ENCODE measurements around the gene TTC22. TPM values are rescaled to one million over a fixed set of nuclear protein-coding genes. Genes with fewer than 3 reads are reported as not detected.
A peak's percentile ranks its signal among the peaks of the same experiment; 100 is the strongest.

TTC22 gene
- total RNA-seq, 1 experiment from 2014 or later, result 0.63 TPM

GRCh38 chr1:54764133-54764921 lies 36.8 kb downstream of the TTC22 start, which contains the start of gene PARS2:
TSS of gene PARS2 (minus strand) at chr1:54764523. CDS start at chr1:54759161, 5,362 bp downstream.
- Mint-ChIP-seq H3K4me3 (peak within 1 kb of the TSS; percentile 94), H3K4me1 (peaks cover 22% of the 10 kb centered on the region), H3K36me3 (no peaks in the 10 kb centered on the region), H3K9me3 (no peaks in the 10 kb centered on the region), H3K27me3 (ENCODE audit: low read depth) (no peaks in the 10 kb centered on the region; the same call in 1 of the 2 replicates), H3K27ac (peak within 1 kb of the TSS; percentile 92)
- ChIA-PET CTCF (interaction anchor here (0.7 to 3.0 kb wide), 2 partner anchors 28 to 217 kb away, joined by 4 to 11 read pairs; partner anchors contain the start of gene ACOT11), POLR2A (no interaction called here)
- DNase-seq (ENCODE audit: low spot score), result peak; percentile 96
- ATAC-seq, result peak; percentile 96
- TF ChIP-seq MXD4 (CRISPR knock-in tag; IDR thresholded peaks at IDR 0.05; ENCODE audit: borderline replicate concordance) (no peak), RELA (CRISPR knock-in tag; IDR thresholded peaks at IDR 0.05; ENCODE audit: borderline replicate concordance) (no peak), ZNF416 (CRISPR knock-in tag; IDR thresholded peaks at IDR 0.05) (no peak), ZNF317 (CRISPR knock-in tag; IDR thresholded peaks at IDR 0.05; ENCODE audit: borderline replicate concordance, low read depth) (no peak), SP1 (CRISPR knock-in tag; conservative IDR thresholded peaks at IDR 0.05) (peak; percentile 70; the same call in 1 of the 2 replicates), HMGA2 (CRISPR knock-in tag; IDR thresholded peaks at IDR 0.05) (no peak), HMGXB4 (CRISPR knock-in tag; IDR thresholded peaks at IDR 0.05) (no peak), CREM (CRISPR knock-in tag; IDR thresholded peaks at IDR 0.05) (0 out of 2 replicates have a peak, but pooled peaks have one; percentile 35), CREB1 (CRISPR knock-in tag; IDR thresholded peaks at IDR 0.05) (peak; percentile 37; the same call in 1 of the 2 replicates), ATF6 (CRISPR knock-in tag; IDR thresholded peaks at IDR 0.05) (no peak), GTF2I (CRISPR knock-in tag; conservative IDR thresholded peaks at IDR 0.05) (no peak), GRHL2 (CRISPR knock-in tag; IDR thresholded peaks at IDR 0.05; ENCODE audit: insufficient replicate concordance, severe bottlenecking) (no peak), ARID4B (CRISPR knock-in tag; IDR thresholded peaks at IDR 0.05; ENCODE audit: borderline replicate concordance) (peak; percentile 52; the same call in 1 of the 2 replicates), IRF2 (CRISPR knock-in tag; IDR thresholded peaks at IDR 0.05; ENCODE audit: borderline replicate concordance, low read depth) (no peak), ZNF512 (CRISPR knock-in tag; IDR thresholded peaks at IDR 0.05; ENCODE audit: borderline replicate concordance) (no peak), NR1H2 (CRISPR knock-in tag; IDR thresholded peaks at IDR 0.05) (no peak), ZNF396 (CRISPR knock-in tag; IDR thresholded peaks at IDR 0.05; ENCODE audit: borderline replicate concordance) (no peak), SOX15 (CRISPR knock-in tag; IDR thresholded peaks at IDR 0.05) (no peak), FOXJ3 (CRISPR knock-in tag; IDR thresholded peaks at IDR 0.05; ENCODE audit: borderline replicate concordance) (no peak), FOXP1 (CRISPR knock-in tag; IDR thresholded peaks at IDR 0.05; ENCODE audit: borderline replicate concordance) (0 out of 2 replicates have a peak, but pooled peaks have one; percentile 73), ETV6 (CRISPR knock-in tag; IDR thresholded peaks at IDR 0.05) (peak; percentile 60; the same call in 1 of the 2 replicates), FOXP4 (CRISPR knock-in tag; IDR thresholded peaks at IDR 0.05) (peak; percentile 74; the same call in 1 of the 2 replicates), ZBTB21 (CRISPR knock-in tag; IDR thresholded peaks at IDR 0.05; ENCODE audit: borderline replicate concordance) (no peak), PREB (CRISPR knock-in tag; IDR thresholded peaks at IDR 0.05; ENCODE audit: borderline replicate concordance) (no peak)
